ENCODE measurements around the gene GRM4. TPM values are rescaled to one million over a fixed set of nuclear protein-coding genes. Genes with fewer than 3 reads are reported as not detected.

Gene GRM4
- total RNA-seq, 1 donor, result not detected

- H3K4me3 ChIP-seq (ENCODE audit: low read depth, low read length), result no peak overlapping the region
- TF ChIP-seq CTCF (IDR thresholded peaks at IDR 0.05; ENCODE audit: insufficient read depth, low read length), result no peak
- DNase-seq (ENCODE audit: low read depth), result no peak
Observed at GRCh38 chr6:34131326-34132290, 14.3 kb downstream of the GRM4 start.

- no peak for DNase-seq (ENCODE audit: low read depth)
- no peak overlapping the region for H3K4me3 ChIP-seq (ENCODE audit: low read depth, low read length)
- TF ChIP-seq CTCF (IDR thresholded peaks at IDR 0.05; ENCODE audit: insufficient read depth, low read length), result no peak
Observed at GRCh38 chr6:34130862-34131261, 15.0 kb downstream of the GRM4 start.

- TF ChIP-seq CTCF (IDR thresholded peaks at IDR 0.05; ENCODE audit: insufficient read depth, low read length), result no peak
Observed at GRCh38 chr6:34129753-34130152, 16.1 kb downstream of the GRM4 start.

GRCh38 chr6:34128045-34128444, 17.8 kb downstream of the GRM4 start:
- TF ChIP-seq CTCF (IDR thresholded peaks at IDR 0.05; ENCODE audit: insufficient read depth, low read length), result no peak
- no peak overlapping the region for H3K4me3 ChIP-seq (ENCODE audit: low read depth, low read length)
- no peak for DNase-seq (ENCODE audit: low read depth)

More at GRCh38 chr6:34129753-34130152, 16.1 kb downstream of the GRM4 start:
- DNase-seq (ENCODE audit: low read depth), result no peak
- no peak overlapping the region for H3K4me3 ChIP-seq (ENCODE audit: low read depth, low read length)

- TF ChIP-seq CTCF (IDR thresholded peaks at IDR 0.05; ENCODE audit: insufficient read depth, low read length), result no peak
- no peak overlapping the region for H3K4me3 ChIP-seq (ENCODE audit: low read depth, low read length)
- no peak for DNase-seq (ENCODE audit: low read depth)
Observed at GRCh38 chr6:34126419-34126818, 19.5 kb downstream of the GRM4 start.

- H3K4me3 ChIP-seq (ENCODE audit: low read depth, low read length), result no peak overlapping the region
- TF ChIP-seq CTCF (IDR thresholded peaks at IDR 0.05; ENCODE audit: insufficient read depth, low read length), result no peak
- no peak for DNase-seq (ENCODE audit: low read depth)
Observed at GRCh38 chr6:34125939-34126338, 19.9 kb downstream of the GRM4 start.

Data from fibroblast of the aortic adventitia (primary cell).